GM19468 (cell line): ENCODE data around the gene DNLZ.

ENCODE experiments used
- ATAC-seq: cut with Tn5 transposase; IDR thresholded peaks from one replicate; pipeline ENCODE4 v1.9.1; 2021; ENCODE audit warnings: mild to moderate bottlenecking, moderate library complexity, moderate number of reproducible peaks; ENCODE audit not compliant: unreplicated experiment; ENCODE audit errors: extremely low read depth

The DNLZ gene

GRCh38 chr9:136336156-136336870 is 27.2 kb downstream of the DNLZ start:
- ATAC-seq, result no peak

GRCh38 chr9:136335296-136336155 is 28.0 kb downstream of the DNLZ start:
- ATAC-seq, result no peak

GRCh38 chr9:136334541-136334940 is 29.0 kb downstream of the DNLZ start:
- no peak for ATAC-seq

DNA sequence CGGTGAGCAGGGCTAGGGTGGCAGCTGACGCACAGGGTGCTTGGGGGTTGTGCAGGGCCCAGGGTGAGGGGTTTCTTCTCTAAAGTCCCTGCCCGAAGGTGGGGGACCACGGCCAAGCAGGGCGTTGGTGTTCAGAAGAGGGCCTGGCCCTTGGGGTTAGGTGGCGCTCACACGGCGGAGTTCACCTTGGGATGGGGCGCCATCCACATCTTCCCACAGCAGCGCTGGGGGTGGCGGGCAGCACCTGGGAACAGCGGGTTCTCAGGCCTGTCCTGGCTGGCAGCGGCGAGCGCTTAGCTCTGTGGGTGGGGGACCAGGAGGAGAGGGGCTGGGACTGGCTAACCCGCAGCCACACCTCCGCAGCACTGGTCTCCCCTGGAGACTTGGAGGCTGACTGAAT is 30.1 kb downstream of the DNLZ start:
- ATAC-seq, result no peak

- no peak for ATAC-seq
These were observed 30.5 kb downstream of the DNLZ start for GRCh38 chr9:136333045-136333444.

DNA sequence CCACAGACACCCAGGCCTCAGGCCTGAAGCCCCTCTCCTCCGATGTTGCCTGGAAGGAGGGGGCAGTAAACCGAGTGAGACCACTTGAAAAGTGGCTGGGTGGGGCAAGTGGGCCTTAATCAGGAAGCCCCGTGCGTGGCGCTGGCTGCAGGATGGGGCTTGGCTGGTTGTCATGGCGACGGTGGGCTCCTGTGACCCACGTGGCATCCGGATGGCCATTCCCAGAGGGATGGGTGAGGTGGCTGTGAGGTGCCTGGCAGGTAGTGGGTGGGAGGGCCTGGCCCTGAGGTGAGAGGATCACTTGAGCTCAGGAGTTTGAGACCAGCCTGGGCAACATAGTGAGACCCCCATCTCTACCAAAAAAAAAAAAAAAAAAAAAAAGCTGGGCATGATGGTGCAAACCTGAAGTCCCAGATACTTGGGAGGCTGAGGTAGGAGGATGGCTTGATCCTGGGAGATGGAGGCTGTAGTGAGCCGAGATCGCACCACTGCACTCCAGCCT is 31.0 kb downstream of the DNLZ start:
- no peak for ATAC-seq

DNA sequence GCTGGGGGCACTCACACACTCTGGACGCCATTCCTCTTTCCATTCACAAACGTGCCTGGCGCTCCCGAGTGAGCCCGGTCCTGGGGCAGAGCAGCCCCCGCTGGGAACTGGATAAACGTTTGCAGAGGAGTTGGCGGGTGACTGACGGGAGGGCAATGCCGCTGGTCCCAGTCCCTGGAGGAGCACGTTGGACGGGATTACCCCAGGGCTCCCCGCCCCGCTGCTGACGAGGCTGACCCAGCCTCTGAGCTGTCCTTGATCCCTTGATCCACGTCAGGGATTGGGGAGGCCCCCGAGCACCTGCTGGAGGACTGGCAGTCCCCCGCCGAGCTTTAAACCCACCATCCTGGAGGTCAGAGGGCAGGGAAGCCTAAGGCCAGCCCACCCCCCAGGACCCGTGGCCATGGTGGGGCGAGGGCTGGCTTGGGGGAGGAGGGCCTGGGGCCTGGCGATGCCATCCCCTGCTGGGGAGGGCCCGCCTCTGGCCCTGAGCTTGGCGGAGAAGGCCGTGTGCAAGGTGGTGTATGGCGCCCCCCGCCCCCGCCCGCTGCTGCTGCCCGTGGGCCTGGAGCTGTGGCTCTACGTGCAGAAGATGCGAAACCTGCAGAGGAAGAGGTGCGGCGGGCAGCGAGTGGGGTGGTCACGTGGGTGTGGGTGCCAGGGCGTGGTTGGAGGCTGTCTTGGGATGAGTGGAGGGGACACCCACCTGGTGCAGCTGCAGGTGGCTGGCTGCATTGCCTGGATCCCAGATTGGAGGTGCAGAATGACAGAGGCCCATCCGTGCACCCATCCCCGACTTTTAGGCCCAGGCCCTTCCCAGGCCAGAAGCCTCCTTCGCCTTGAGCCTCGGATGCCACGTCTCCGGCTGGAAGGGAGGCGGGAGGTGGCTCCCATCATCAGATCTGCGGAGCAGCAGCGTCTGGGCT is 31.7 kb downstream of the DNLZ start:
- no peak for ATAC-seq

GRCh38 chr9:136331030-136331429 is 32.5 kb downstream of the DNLZ start:
- ATAC-seq, result no peak

DNA sequence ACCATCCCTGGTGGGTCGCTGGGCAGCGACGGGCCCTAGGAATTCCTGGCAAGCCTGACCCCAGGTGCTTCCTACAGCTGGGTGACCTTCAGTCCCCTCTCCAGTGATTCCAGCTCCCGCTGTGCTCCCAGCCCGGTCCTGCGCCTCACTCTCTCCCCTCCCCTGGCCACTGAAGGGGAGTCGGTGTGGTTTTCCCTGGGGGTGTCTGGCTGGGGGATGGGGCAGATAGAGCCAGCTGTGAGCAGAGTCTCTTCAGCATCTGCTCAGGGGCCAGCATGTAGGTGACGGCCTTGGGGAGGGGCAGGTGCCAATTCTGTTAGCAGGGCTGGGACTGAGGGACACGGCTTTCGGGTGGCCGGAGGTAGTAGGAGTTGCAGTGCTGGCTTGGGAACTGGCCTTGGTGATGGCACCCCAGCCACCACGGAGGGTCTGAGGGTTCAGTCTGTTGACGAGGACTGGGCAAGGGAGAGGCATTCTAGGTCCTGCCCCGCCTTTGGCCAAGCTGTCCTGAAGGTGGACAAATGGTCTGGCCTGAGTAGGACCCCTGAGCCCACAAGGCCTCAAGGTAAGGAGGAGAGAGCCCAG is 33.0 kb downstream of the DNLZ start:
- no peak for ATAC-seq

- no peak for ATAC-seq
These were observed 33.7 kb downstream of the DNLZ start for GRCh38 chr9:136329636-136330405.

GRCh38 chr9:136329211-136329627 is 34.3 kb downstream of the DNLZ start:
- no peak for ATAC-seq

DNA sequence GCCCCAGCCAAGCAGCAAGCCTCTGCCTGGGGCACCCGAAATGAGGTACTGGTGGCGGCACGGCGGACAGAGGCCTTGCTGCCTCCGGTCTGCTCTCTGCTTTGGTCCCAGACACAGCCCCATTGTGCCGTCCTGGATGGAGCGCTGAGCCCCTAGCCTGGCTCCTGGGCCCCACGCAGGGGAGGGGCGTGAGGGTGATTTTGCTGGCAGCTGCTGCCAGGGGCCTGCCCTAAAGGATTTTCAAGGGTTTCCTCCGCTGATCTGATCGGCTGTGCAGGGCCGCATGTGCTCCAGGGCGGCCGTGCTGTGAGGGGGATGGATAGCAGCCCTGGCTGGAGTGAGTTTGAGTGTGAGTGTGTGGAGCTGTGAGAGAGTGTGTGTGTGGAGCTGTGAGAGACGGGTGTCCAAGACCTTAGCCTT is 34.9 kb downstream of the DNLZ start:
- ATAC-seq, result no peak

DNA sequence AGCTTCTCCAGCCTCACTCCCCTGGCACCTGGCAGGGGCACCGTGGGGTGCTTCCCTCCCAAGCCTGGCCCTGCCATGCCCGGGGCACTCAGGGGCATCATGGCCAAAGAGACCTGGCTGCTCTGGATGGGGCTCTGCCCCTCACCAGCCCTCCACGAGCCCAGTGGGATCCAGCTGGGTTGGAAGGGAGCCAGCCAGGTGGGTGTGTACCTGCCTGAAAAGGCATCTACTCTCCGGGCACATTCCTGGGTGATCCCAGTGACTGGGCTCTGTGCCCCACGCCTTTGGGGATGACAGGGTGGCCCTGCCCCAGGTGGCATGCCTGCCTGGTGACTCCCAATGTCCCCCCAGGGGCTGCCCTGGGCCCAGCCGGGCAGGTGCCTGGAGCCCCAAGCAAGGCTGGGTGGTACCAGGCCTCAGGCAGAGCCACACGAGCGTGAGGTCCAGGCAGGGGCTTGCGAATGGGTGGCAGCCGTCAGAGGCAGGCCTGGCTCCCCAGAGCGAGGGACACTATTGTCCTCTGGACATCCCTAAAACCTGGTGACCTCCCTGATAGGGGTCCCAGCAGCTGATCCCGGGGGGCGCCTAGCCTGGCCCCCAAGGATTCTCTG is 35.4 kb downstream of the DNLZ start:
- ATAC-seq, result no peak

GRCh38 chr9:136327304-136327974 is 36.1 kb downstream of the DNLZ start, which contains the start of gene GPSM1:
GPSM1 (plus strand) TSS chr9:136327539; CDS start chr9:136327696, 157 bp downstream.
- no peak for ATAC-seq

- ATAC-seq, result no peak
These were observed 36.7 kb downstream of the DNLZ start for GRCh38 chr9:136326761-136327303.

- no peak for ATAC-seq
These were observed 37.3 kb downstream of the DNLZ start for GRCh38 chr9:136326061-136326760.

DNA sequence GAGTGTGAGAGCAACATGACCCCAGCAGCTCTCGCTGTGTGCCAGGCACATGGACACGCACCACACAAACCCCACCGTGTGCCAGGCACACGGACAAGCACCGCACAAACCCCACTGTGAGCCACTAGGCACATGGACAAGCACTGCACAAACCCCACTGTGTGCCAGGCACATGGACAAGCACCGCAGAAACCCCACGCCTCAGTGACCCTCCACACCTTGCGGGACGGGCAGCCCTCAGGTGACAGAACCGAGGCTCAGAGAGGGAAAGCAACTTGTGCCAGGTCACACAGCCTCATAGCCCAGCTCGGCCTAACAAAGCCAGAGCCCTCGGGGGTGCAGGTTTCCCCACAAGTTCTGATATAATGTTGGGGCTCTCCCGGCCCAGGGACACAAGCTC is 38.2 kb downstream of the DNLZ start:
- no peak for ATAC-seq
